Activated CD8-positive, alpha-beta memory T cell treated with anti-CD3 and anti-CD28 coated beads for 36 hours (primary cell): Measurements from ENCODE around the gene DCD. TPM values are rescaled to one million over a fixed set of nuclear protein-coding genes. Genes with fewer than 3 reads are reported as not detected.

Experiments
- total RNA-seq, 2 experiments: library from RNA; stranded (reverse); gene quantifications; one replicate each; pipeline ENCODE4 v1.2.3, GENCODE V29; 2021

The DCD gene
- total RNA-seq, 2 experiments from 2014 or later: not detected

Other genes with a start within 250 kb of the DCD start
- gene ITGA5, start 229.1 kb downstream of the DCD start, total RNA-seq: 10 to 100 TPM; 22.1 to 22.6 TPM
- 1 to 10 TPM; 9.1 to 10.0 TPM for gene GTSF1, start 174.8 kb downstream of the DCD start, total RNA-seq
- gene NCKAP1L, start 150.6 kb downstream of the DCD start, total RNA-seq: 10 to 100 TPM; 79.8 to 81.5 TPM
- 1 to 10 TPM; 6.8 to 7.3 TPM for gene PDE1B, start 98.8 kb downstream of the DCD start, total RNA-seq
- gene PPP1R1A, start 59.7 kb downstream of the DCD start, total RNA-seq: not detected
- gene LACRT, start 13.5 kb downstream of the DCD start, total RNA-seq: not detected
- not detected for gene MUCL1, start 206.2 kb upstream of the DCD start, total RNA-seq